GM18868 (cell line): ENCODE results near the gene ICA1L.

Experiments used
- ATAC-seq: cut with Tn5 transposase; IDR thresholded peaks from one replicate; pipeline ENCODE4 v1.9.1; 2021; ENCODE audit warnings: mild to moderate bottlenecking, moderate library complexity; ENCODE audit not compliant: unreplicated experiment

The ICA1L gene

GRCh38 chr2:202790676-202791075 lies 80.9 kb downstream of the ICA1L start:
- ATAC-seq = no peak

- ATAC-seq = no peak
These were observed 84.7 kb downstream of the ICA1L start for GRCh38 chr2:202786842-202787241.

GRCh38 chr2:202782940-202783558 lies 88.5 kb downstream of the ICA1L start:
- no peak for ATAC-seq

- peak; percentile 98 for ATAC-seq
These were observed 91.0 kb downstream of the ICA1L start for GRCh38 chr2:202780514-202781021.

- ATAC-seq = no peak
These were observed 93.3 kb downstream of the ICA1L start for GRCh38 chr2:202778217-202778616.

- ATAC-seq = no peak
These were observed 97.5 kb downstream of the ICA1L start for GRCh38 chr2:202774104-202774503.

- ATAC-seq = no peak
These were observed 98.1 kb downstream of the ICA1L start for GRCh38 chr2:202773301-202773973.

GRCh38 chr2:202771741-202772460 lies 99.7 kb downstream of the ICA1L start:
- no peak for ATAC-seq

GRCh38 chr2:202771336-202771735 lies 100.2 kb downstream of the ICA1L start:
- no peak for ATAC-seq

- no peak for ATAC-seq
These were observed 102.4 kb downstream of the ICA1L start for GRCh38 chr2:202769201-202769600.

GRCh38 chr2:202768273-202768672 lies 103.3 kb downstream of the ICA1L start:
- ATAC-seq = no peak

- no peak for ATAC-seq
These were observed 106.1 kb downstream of the ICA1L start for GRCh38 chr2:202765436-202765835.

- ATAC-seq = no peak
These were observed 106.6 kb downstream of the ICA1L start for GRCh38 chr2:202764991-202765390.

- ATAC-seq = no peak
These were observed 107.7 kb downstream of the ICA1L start for GRCh38 chr2:202763916-202764315.

- ATAC-seq = no peak
These were observed 109.0 kb downstream of the ICA1L start for GRCh38 chr2:202762556-202762955.

- ATAC-seq = no peak
These were observed 110.7 kb downstream of the ICA1L start for GRCh38 chr2:202760848-202761247.

- no peak for ATAC-seq
These were observed 113.0 kb downstream of the ICA1L start for GRCh38 chr2:202758604-202759003.

GRCh38 chr2:202758128-202758527 lies 113.4 kb downstream of the ICA1L start:
- ATAC-seq = no peak

- no peak for ATAC-seq
These were observed 114.2 kb downstream of the ICA1L start for GRCh38 chr2:202757339-202757738.

- no peak for ATAC-seq
These were observed 115.0 kb downstream of the ICA1L start for GRCh38 chr2:202756598-202756997.

GRCh38 chr2:202754936-202755335 lies 116.6 kb downstream of the ICA1L start:
- no peak for ATAC-seq

GRCh38 chr2:202752071-202752470 lies 119.5 kb downstream of the ICA1L start:
- ATAC-seq = no peak
